Activated CD4-positive, alpha-beta T cell treated with anti-CD3 and anti-CD28 coated beads for 24 hours (primary cell): ENCODE measurements around the gene MKS1.

Experiments
- DNase-seq, 2 donors: peaks; one replicate each; pipeline ENCODE4 v3.0.0-alpha.2; 2020; ENCODE audit warnings: low read depth in 2 of 2

MKS1 gene

DNA sequence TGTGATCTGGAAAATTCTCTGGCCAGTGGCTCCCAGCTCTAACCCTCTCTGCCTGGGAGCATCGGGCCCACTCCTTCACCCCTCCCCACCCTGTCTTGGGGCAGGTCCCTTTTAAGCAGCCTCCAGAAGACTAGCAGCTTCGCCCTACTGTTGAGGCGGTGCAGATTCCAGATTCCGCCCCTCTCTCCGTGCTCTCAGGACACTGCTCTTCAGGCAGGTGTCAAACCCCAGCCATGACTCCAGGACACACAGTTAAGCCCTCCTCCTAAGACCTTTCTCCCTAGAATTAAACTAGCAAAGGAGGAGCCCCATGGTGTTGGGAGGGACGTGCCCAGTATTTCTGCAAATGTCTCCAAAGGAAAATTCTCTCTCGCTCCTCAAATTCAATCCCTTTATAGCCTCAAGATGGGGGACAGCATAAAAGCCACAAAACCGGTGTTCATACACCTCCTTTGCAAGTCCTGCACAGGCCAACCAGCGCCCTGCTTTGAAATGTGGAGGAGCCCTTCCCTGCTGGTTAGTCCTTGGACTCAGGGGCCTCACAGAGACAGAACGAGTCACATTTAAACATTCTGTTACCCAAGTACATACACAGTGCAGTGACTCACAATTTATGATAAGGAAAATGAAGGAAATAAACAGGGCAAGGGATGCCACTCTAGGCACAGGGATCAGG is 26.5 kb upstream of the MKS1 start:
- DNase-seq: no peak

DNA sequence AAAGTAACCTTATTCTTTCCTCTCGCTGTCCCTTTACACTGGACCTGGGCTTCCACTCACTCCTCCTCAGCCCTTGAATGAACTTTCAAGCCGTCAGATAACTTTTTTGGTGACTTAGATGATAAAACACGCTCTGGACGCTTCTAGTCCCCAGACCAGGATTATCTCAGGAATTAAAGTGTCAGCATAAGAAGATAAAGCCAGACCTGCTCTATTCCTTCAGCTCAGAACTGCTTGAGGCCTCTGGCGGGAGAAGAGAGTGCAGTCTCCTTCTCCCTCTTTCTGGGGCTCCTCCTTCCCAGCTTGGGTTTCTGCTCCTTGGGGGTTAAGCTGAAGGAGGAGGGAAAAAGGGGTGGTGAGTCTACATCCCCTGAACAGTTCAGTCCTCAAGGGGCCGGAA is 25.9 kb upstream of the MKS1 start:
- DNase-seq: no peak

DNA sequence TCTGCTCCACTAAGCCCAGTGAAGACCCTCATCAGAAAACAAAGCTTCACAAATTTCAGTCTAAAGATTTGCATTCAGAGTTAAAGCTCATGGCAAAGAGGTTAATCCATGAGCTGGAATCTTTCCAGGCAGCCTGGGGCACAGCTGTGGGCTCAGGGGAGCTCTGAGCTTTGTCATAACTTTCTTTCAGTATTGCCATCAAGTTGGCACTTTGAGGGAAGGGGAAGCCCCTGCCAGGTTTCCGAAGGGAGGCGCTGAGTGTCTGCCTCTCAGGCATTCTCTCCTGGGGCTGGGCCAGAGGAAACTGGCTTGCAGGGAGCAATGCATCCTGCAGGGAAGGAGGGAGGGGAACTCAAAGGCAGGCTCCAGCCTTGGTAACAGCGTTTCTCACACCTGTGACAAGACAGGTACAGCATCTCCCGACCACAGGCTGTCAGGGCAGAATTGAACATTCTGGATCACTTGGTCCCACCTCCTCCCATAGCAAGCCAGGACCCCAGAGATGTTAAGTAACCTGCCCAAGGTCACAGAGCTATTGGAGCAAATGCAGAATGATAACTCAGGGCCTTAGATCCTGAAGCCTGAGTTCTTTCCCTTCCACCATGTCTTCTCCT is 23.2 kb upstream of the MKS1 start:
- no peak for DNase-seq

DNA sequence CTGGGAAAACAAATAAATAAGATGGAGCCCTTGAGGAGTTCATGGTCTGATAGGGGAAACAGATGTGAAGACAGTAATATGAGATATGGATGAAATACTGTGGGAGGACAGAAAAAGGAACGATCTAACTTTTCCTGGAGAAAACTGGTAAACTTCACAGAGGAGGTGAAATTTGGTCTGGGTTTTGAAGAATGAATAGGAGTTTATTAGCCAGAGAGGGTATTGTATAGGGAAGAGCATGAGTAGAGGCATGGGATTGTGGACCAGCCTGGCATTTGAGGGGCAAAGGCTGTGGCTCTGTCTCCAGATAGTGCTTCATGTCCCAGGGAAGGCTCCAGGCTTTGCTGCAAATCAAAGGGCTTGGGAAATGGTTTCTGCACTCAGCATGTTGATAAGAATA is 20.9 kb upstream of the MKS1 start:
- DNase-seq: no peak

DNA sequence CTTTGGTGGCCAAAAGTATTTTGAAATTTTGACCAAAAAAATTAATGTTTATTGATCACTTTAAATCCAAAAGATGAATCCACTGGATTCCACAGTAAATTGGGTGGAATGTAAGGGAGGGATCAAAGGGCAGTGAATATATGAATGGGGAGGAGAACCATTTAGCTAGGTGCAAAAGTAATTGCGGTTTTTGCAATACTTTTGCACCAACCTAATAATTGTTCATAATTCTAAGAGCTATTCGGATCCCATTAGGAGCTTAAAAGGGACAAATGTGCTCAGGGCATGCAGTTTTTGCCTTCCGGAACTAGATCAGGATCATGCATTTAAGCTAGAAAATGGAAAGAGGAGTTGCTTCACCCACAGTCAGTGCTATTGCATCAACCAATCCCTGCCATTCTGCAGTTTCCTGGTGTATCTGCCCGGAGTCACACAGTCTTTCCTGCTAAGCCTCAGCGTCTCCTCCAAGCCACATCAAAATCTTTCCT is 19.1 kb upstream of the MKS1 start, which contains the start of gene LPO:
Gene LPO (plus strand): TSS at position 438 of the 488 bp plus-strand sequence. CDS start 4,396 bp downstream, outside the sequence.
- no peak for DNase-seq

DNA sequence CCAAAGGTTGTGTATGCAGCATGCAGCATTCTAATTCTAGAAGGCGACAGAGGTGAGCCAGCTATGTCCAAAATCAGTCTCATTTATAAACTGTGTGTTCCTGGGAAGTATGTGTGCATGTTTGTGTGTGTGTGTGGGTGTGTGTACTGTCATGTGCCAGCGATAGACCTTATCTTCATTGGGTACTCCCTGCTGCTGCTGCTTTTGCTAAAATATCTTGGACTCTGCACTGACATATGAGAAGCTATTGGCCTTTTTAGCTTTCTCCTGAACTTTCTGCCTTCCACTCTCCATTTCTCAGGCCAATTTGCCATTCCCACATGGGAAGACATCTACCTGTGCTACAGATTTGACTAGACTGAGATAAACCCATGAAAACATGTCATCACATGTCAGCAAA is 17.3 kb upstream of the MKS1 start:
- DNase-seq: no peak

DNA sequence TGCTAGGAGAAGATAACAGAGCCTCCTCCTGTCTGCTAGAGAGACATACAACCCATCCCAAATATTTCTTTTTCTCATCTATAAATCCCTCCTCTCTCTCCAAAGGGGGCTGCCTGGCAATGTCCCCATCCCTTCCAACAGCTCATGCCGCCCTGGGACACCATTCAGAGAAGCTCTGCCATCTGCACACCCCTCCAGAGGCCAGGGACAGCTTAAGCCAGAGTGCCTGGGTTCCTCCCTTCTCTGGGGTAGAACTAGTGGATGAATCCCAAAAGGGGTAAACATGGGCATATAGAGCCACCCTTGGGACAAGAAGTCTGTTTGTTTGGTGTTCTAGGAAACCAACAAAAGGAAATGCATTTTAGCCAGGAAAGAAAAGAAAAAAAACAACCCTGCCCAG is 16.8 kb upstream of the MKS1 start:
- no peak for DNase-seq

DNA sequence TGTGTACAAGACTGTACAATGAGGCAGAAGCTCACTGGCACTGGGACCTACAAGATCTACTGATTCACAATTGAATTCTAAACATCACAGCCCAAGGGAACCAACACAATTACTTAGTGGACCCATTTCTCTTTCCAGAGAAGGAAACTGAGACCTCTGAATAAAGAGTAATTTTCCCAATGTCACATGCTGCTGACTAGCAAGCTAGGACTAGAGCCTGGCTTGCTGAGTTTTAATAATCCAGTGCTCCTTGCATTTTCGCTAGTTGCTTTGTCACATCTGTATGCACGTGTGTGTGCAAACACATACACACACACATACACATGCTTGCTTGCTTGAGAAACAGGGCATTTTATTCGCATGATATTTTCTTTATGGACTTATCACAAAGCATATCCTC is 15.5 kb upstream of the MKS1 start:
- DNase-seq: no peak

DNA sequence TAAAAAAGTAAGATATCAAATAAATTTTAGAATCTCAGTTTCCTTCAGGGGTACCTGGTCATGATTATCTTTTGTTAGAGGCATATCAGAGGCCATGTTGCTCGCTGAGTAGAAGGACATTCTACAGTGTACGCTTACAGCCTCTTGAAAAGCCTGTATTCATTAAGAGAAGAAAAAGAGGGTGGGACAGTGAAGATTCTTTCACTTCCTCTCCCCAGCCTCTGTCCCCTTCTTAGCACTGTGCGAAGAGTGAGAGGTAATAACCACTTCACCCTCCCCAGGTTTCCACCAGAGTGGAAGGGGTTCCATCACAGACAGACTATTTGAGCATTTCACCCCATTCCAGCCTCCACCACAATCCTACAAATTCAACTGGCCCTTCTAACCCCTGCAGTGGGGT is 14.5 kb upstream of the MKS1 start:
- no peak for DNase-seq

DNA sequence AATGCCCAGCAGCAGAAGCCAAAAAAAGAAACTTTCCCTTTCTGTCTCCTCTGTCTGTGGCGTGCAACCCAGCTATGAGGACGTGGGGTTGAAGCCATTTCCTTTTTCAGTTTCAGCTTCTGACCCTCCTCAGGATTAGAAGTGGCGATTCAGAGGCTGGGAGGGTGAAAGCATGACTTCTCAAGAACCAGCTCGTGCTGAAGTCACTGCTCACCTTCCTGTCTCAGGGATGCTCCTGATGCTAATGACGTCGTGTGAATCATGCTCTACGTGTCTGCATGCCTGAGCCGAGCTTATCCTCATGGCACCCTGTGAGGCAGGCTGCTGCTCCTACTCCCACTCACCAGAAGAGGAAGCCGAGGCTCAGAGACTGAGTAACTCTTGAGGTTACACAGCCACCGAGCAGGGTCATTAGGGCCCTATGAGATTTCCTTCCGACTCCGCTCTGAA is 13.7 kb upstream of the MKS1 start:
- no peak for DNase-seq

DNA sequence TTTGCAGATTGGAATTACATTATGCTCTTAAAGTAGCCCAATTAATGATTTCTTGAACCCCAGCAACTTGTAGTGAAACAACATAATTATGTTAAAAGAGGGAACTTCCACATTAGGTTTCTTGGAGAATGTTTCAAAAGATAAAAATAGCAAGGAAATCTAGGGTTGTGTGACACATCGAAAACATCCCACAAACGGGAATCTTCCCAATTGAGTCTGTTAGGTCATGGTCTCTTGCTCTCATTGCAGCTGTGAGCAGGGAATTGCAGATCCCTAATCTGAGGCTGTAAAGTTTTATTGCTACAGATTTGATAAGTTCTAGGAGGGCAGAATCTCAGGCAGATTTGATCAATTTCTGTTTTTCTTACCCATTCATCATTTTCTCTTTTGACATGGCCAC is 12.6 kb upstream of the MKS1 start:
- DNase-seq: no peak

DNA sequence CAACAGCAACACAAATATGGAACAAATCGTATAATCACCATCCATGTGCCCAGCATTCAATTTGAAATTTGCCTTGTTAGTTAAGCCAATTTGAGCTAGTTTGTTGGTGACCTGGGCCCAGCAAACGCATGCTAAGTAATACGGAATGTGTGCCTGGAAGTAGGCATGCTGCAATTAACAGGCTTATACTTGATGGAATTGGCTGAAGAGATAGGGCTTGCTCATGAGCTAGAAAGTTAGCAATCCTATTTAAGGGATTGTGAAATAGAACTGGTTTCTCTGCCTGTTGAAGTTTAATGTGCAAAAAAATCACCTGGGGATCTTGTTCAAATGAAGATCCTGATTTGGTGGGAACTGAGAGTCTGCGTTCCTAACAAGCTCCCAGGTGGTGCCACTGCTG is 10.8 kb upstream of the MKS1 start:
- no peak for DNase-seq

DNA sequence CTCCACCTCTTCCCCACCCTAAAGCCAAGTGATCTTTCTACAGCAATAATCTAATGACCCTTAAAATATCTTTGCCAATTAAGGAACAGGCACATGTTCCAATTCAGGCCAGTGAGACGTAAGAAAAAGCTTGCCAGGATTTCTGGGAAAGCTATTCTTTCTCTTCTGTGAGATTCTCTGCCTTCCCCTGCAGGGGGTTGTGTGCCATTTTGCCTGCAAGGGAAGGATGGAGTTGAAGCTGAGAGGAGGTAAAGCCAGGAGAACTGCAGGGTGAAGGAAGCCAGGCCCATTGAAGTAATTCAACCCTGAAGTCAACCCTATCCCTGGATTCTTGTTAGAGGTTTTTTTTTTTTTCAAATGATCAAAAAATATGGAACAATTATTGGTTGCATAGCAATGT is 10.3 kb upstream of the MKS1 start:
- no peak for DNase-seq

DNA sequence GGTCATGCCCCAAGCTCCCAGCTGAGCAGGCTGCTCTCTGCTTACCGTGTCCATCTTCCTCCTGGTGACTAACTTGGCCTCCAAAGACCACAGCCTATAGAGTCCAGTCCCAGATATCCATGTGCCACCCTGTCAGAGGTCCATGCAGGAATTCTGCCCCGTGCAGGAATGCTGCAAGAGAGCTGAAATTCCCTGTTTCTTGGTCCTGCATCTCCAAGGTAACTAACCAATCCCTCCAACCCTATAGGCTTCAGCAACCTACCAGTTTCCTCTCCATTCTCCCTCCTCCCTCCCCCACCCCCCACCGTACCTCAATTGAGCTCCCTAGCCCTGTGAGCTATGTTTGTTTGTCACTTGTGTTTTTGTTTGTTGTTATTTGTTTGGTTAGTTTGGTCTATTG is 9.6 kb upstream of the MKS1 start:
- DNase-seq: no peak

DNA sequence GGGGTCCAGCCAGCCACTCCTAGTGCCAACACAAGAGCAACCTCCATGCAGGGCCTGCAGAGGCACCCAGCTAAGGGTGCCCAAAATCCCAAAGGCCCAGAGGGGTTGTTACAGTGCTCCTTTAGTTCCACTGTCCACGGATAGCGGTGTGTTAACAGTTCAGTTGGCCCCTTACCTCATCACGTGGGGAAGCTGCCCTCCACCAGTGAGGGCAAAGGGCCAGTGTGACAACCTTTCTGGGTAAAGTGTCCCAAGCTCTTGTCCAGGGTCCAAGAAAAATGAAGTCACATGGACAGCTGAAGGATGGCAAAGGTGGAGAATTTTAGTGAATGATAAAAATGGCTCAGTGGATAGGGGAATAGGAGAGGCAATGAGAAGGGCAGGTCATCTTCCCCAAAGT is 8.7 kb upstream of the MKS1 start:
- DNase-seq: no peak

DNA sequence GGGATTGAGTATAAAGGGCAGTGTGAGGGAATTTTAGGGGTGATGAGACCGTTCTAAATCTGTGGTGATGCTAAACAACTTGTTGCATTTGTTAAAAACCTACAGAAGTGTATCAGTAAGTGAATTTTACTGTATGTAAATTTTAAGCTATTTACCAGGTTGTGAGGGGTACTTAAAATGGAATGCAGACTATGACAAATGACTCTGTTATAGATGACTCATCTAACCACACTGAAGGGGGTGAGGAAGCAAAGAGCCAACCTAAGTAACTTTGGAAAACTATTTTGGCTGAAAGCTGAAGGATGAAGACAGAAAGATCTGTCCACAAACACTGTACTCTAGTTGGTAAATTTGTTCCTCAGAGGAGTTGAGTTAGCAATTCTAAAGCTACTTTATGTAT is 5.3 kb upstream of the MKS1 start:
- no peak for DNase-seq

DNA sequence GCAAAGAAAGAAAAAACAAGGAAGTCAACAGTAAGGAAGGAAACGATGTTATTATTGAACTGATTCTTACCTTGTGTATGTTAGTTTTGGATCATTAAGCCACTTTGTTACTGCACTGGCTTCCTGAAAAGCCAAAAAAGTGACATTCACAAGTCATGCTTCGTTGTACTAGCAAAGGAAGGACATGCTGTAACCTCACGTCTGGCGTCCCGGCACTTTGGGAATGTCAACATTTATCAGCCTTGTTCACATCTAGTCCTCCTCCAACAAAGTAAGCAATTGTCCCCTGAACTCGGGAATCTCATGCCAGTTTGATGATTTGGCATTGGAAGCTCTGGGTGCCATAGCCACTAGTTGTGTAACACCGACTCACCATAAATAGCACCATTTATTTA is 731 bp upstream of the MKS1 start:
- no peak for DNase-seq

DNA sequence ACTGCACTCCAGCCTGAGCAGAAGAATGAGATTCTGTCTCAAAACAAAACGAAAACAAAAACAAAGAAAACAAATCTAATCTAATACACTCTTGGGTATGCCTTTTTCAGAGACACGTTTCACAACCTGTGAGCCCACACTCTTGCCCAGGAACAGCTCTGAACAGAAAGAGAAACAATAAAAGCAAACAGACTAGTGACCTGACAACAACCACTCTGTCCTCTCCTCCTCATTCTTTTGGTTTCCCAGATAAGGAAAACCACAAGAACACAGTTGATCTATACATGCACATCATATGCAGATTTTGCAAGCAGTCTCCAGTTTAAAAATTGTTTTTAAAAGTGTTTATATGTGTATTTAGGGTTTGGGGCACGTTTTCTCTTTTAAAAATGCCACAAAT is 1.3 kb downstream of the MKS1 start:
- no peak for DNase-seq

DNA sequence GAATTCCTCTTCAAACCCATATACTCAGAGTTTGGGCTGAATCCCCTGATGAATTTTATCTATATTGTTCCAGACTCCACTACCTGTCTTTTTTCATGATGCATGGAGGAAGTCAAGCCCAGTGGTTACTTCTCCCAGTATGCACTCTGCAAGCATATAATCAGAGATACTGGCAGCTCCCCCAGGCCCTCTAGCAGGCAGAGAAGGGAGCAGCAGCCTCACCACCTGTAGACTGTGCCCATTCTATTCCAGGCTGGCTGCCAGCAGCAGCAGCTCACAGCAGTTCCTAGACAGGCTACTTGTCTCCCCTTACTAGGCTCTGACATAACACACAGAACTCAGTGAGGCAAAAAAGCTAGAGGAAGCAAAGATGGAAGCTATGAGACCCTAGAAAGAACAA is 3.4 kb downstream of the MKS1 start:
- no peak for DNase-seq

DNA sequence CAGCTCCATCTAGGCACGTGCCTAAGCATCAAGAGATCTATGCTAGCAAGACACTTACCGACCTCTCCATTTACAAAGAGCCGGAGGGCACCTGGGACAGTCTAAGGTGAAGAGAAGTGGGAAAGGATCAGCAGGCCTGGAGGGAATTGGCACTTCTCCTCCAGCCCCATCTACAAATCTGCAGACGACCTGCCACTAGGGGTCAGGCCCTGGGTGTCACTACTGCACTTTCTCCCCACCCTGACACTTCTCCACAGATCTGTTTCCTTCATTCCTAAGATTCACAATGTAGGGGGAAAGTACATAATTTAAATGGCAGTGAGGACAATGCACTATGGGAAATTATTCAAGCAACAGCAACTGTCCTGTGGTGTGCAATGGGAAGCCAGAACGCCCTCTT is 8.1 kb downstream of the MKS1 start:
- no peak for DNase-seq

DNA sequence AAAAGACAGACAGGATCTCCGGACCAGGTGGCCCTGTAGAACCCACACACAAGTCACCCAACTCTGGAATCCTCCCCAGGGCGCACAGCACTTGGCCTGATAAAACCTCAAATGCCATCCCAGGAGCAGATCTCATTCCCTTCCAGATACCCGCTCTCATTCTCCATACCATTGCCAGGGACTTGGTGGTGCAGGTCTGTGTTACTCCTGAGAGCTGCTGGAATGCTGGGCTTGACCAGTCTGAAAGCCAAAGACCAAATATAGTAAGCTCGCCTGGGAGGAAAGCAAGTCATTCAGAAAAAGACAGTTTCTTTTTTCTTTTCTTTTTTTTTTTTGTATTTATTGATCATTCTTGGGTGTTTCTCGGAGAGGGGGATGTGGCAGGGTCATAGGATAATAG is 10.7 kb downstream of the MKS1 start:
- no peak for DNase-seq

DNA sequence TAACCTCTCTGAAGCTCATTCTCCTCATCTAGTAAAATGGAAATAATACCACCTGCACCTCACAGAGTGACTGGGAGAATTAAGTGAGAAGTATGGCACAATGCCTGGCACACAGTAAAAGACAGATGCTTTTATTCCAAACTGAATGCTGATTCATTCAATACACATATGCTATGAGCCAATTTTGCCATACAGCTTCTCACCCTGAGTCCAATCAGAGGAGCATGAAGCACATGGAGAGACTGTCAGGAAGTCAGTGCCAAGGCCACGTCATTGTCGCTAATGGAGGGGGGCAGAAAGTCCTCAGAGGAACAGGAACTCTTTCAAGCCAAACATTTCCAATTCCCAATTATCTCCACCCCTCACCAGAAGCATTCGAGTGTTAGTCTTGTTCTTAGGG is 11.6 kb downstream of the MKS1 start:
- DNase-seq: no peak

DNA sequence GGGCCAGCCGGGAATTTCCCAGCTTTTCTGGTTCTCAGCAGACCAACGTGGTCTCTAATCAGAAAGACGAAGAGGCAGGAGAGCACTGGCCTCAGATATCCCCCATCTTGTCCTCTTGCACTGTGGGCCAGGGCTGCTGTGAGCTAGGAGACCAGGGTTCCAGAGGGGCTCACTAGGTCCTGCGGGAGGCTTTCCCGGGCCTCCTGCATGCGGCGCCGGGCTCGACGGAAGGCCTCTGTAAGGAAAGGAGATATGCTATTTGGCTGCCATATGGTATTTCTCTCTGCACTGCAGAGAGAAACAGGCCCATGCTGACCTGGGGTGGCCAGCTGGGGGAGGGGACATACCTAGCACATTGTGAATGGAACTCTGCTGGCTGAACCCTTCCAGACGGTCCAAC is 13.1 kb downstream of the MKS1 start:
- DNase-seq: no peak

DNA sequence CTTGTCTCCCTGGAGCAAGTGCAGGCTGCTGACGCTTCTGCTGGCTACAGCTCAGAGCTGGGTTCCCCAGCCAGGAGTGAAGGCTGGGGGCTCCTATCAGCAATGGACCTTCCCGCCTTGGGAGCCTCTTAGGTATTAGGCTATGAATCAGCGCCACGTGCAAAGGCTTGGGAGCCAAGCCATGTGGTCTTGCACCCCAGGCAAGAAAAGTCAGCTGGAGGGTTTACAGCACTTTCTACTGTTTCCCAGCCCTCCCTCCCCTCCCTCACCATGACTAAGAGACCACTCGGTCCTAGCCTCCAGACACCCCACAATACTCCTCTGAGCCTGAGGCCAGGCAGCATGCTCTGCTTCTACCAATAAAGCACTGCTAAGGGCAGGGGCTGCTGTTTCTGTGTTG is 14.3 kb downstream of the MKS1 start:
- no peak for DNase-seq
